Measurements from ENCODE around the gene WDR20.

The WDR20 gene

DNA sequence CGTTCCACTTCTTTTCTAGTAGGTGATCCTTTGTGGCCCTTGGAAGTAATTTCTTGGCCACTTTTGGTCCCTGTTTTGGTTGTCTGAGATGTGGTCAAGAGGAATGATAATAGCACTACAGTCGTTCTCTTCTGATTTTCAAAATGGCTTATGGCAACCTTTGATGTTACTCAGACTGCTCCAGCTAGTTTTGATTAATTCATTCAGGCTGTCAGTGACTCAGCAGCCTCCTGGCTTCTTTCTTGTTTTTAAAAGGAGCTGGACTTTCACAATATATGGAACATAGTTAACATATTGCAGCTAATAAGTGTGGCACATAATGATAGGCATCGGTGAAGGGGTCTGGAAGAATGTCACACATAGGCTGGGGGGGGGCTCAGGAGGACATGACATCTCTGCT lies 47.3 kb downstream of the WDR20 start:
- no peak overlapping the region for H3K4me3 Mint-ChIP-seq
- no peaks in the 10 kb centered on the region for H3K9me3 Mint-ChIP-seq
- H3K36me3 Mint-ChIP-seq (ENCODE audit: low read depth), result no peaks in the 10 kb centered on the region
- H3K4me1 Mint-ChIP-seq (ENCODE audit: low read depth), result peaks cover 47% of the 10 kb centered on the region
- H3K27ac Mint-ChIP-seq, result no peak overlapping the region
- no peaks in the 10 kb centered on the region for H3K27me3 Mint-ChIP-seq
- intact Hi-C loops (cut with micrococcal nuclease), result no loop called here

DNA sequence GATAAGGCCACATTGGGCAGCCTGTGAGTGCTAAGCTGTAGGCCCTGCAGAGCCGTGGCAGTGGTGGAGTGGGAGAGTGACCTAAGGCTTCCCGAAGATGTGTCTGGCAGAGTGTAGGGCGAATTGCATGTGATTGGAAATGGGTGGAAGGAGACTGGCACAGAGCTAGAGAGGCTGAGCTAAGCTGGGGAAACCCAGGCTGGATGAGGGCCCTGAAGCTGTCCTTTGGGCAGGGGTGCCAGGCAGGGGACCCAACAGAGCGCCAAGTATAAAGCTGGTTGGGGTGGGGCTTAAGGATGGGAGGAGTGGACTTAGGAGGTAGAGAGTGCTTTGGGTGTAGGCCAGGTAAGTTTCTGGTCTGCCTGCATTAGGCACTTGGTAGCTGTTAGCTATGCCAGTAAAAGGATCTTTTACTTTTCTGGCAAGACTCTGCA lies 47.9 kb downstream of the WDR20 start:
- H3K27me3 Mint-ChIP-seq, result no peaks in the 10 kb centered on the region
- H3K36me3 Mint-ChIP-seq (ENCODE audit: low read depth), result no peaks in the 10 kb centered on the region
- H3K4me1 Mint-ChIP-seq (ENCODE audit: low read depth), result peaks cover 47% of the 10 kb centered on the region
- no peaks in the 10 kb centered on the region for H3K9me3 Mint-ChIP-seq
- H3K27ac Mint-ChIP-seq, result no peak overlapping the region
- intact Hi-C loops (cut with micrococcal nuclease), result no loop called here
- H3K4me3 Mint-ChIP-seq, result no peak overlapping the region

DNA sequence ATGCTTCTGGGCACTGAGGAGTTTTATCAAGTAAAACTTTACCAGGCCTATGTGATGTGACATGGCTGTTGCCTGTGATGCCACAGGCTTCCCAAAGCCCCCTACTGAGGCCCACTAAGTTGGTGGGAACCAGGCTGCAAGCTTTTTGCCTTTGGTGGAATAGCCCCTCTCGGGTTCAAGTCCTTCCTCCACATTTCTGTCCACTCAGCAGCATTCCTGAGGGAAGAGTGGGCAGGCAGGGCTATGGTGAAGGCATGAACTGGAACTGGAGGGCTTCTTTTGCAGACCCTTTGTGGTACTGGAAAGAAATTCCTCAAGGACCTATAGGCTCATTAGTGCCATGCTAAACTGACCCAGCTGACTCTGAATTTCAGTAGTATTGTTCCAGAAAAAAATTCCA lies 48.5 kb downstream of the WDR20 start:
- no peaks in the 10 kb centered on the region for H3K36me3 Mint-ChIP-seq (ENCODE audit: low read depth)
- H3K9me3 Mint-ChIP-seq, result no peaks in the 10 kb centered on the region
- H3K4me3 Mint-ChIP-seq, result no peak overlapping the region
- intact Hi-C loops (cut with micrococcal nuclease), result no loop called here
- no peaks in the 10 kb centered on the region for H3K27me3 Mint-ChIP-seq
- H3K27ac Mint-ChIP-seq, result no peak overlapping the region
- peaks cover 50% of the 10 kb centered on the region for H3K4me1 Mint-ChIP-seq (ENCODE audit: low read depth)

DNA sequence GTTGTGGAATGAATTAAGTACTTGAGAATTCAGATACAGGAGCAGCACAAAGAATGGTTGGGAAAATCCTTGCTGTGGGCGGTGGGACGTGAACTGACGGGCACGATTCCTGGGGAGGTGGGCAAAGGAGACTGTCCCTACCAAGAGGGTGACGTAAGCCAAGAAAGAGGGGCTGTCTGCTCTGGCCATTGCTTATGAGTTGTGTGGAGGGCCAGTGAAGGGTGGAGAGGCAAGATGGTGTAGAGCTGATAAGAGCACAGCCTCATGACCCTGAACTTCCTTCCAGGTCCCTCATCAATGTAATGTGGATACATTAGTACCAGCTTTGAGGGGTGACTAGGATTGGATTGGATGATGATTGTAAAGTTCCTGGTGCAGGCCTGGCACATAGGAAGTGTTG lies 50.2 kb downstream of the WDR20 start:
- peaks cover 46% of the 10 kb centered on the region for H3K4me1 Mint-ChIP-seq (ENCODE audit: low read depth)
- no peaks in the 10 kb centered on the region for H3K27me3 Mint-ChIP-seq
- H3K36me3 Mint-ChIP-seq (ENCODE audit: low read depth), result no peaks in the 10 kb centered on the region
- no peaks in the 10 kb centered on the region for H3K9me3 Mint-ChIP-seq
- intact Hi-C loops (cut with micrococcal nuclease), result no loop called here
- H3K4me3 Mint-ChIP-seq, result no peak overlapping the region
- peak overlapping the region; percentile 57 for H3K27ac Mint-ChIP-seq

DNA sequence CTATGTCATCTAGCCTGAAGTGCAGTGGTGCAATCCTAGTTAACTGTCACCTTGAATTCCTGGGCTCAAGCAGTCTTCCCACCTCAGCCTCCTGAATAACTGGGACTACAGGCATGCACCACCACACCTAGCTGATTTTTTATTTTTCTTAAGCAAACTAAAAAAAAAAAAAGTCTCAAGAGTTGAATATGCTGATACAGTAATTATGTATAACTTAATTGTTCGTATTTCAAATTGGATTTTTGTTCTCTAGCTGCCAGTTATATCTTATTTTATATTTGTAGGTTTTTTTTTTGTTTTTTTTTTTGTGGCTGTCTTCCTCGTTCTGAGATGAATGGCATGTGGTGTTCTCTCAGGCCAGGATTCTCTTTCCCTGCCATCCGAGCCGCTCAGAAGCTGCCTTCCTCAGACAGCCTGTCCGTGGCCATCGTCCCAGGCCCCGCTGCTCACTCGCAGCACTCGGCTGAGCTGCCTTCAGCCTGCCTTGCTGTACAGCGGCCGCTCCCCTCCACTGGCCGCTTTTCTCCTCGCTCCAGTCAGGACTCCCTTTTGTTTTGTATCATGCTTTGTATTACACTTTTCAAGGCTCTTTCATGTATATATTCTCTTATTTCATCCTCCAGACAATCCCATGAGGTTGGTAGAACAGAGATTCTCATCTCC lies 53.3 kb downstream of the WDR20 start:
- Mint-ChIP-seq H3K27me3 (no peaks in the 10 kb centered on the region), H3K4me3 (no peak overlapping the region), H3K4me1 (ENCODE audit: low read depth) (peaks cover 33% of the 10 kb centered on the region), H3K36me3 (ENCODE audit: low read depth) (peaks cover 25% of the 10 kb centered on the region), H3K27ac (no peak overlapping the region), H3K9me3 (no peaks in the 10 kb centered on the region)
- intact Hi-C loops (cut with micrococcal nuclease), result no loop called here

DNA sequence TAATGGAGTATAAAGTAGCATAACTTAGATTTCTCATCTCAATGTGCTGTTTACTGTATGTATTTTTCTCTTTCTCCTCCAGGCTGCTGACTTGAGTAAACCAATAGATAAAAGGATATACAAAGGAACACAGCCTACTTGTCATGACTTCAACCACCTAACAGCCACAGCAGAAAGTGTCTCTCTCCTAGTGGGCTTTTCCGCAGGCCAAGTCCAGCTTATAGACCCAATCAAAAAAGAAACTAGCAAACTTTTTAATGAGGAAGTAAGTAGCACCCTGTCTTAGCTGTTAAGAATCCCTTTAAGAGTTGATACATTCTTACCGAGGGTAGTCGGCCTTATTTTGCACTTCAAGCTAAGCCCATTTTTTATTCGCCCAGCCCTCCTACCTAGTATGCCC lies 55.2 kb downstream of the WDR20 start:
- intact Hi-C loops (cut with micrococcal nuclease), result no loop called here
- H3K4me1 Mint-ChIP-seq (ENCODE audit: low read depth), result peaks cover 30% of the 10 kb centered on the region
- H3K9me3 Mint-ChIP-seq, result no peaks in the 10 kb centered on the region
- H3K4me3 Mint-ChIP-seq, result no peak overlapping the region
- H3K36me3 Mint-ChIP-seq (ENCODE audit: low read depth), result peaks cover 44% of the 10 kb centered on the region
- H3K27ac Mint-ChIP-seq, result no peak overlapping the region
- H3K27me3 Mint-ChIP-seq, result no peaks in the 10 kb centered on the region

DNA sequence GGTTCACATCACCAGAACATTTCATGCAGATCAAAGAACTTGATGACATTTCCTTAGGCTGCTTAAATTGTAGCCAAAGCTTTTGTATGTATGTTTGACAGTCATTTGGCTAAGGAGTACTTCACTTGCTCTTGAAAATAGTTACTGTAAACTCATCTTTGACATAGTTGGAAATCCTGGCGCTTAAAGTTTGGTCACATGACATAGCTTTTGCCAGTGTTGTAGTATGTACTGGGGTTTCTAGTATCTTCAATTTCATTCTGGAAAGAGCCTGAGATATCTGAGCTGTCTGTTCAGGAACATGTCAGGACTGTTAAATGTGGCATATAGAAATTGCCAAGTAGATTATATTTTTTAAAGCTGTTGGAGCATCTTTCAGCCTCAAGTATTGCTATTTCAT lies 55.7 kb downstream of the WDR20 start:
- Mint-ChIP-seq H3K36me3 (ENCODE audit: low read depth) (peaks cover 50% of the 10 kb centered on the region), H3K9me3 (no peaks in the 10 kb centered on the region), H3K27me3 (no peaks in the 10 kb centered on the region), H3K27ac (no peak overlapping the region), H3K4me1 (ENCODE audit: low read depth) (peaks cover 25% of the 10 kb centered on the region), H3K4me3 (no peak overlapping the region)
- intact Hi-C loops (cut with micrococcal nuclease), result no loop called here

DNA sequence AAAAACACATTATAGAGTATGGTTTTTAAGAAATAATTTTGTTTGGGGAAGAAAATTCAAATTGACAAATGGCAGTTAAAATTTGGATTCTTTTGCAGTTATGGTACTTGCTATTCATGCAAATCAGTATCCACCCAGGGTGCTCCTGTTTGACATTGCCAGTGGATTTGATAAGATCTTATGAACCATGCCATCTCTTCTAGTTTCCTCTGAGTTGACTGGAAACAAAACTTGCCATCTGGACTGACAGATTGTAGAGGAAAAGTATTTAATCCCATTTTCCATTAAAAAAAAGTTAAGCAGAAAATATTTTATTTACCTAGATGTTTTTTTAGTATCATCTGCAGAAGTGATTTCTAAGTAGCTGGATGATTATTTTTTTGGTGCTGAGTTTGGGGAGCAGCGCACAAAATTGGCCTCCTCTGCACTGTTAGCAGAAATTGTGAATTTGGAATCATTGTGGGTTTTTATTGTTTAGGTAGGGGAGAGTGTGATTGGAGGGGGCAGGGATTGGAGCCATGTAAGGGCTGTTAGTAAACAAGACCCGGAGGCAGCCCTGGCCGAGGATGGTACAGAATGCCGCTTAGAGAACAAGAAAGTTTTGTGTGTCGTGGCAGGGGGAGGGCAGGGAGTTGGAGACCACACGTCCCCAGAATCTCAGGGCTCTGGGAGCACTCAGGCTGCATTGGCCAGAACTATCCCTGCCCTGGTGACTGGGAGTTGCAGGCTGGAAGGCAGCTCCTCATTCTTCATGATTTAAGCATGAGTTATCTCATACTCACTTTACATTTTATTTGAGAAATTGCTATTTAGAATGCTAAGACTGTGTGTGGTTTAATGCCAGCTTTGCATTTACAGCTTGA lies 56.6 kb downstream of the WDR20 start:
- intact Hi-C loops (cut with micrococcal nuclease), result no loop called here
- H3K36me3 Mint-ChIP-seq (ENCODE audit: low read depth), result peaks cover 58% of the 10 kb centered on the region
- no peaks in the 10 kb centered on the region for H3K27me3 Mint-ChIP-seq
- peaks cover 16% of the 10 kb centered on the region for H3K4me1 Mint-ChIP-seq (ENCODE audit: low read depth)
- no peaks in the 10 kb centered on the region for H3K9me3 Mint-ChIP-seq
- H3K4me3 Mint-ChIP-seq, result no peak overlapping the region
- H3K27ac Mint-ChIP-seq, result no peak overlapping the region

DNA sequence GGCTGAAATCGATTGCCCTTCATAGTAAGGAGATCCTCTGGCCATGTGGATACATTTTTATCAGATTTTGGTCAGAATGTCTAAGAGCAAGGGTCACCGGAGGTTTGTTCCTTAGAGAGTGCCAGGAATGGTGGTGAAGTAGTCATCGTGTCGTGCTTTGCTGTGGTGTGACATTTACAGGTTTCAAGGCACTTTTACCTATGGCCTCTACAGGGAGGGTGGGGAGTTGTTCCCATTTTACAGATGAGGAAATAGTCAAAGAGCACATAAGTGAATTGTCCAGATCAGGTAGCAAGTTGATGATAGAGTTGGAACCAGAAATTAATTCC lies 57.2 kb downstream of the WDR20 start:
- H3K27me3 Mint-ChIP-seq, result no peaks in the 10 kb centered on the region
- intact Hi-C loops (cut with micrococcal nuclease), result no loop called here
- H3K36me3 Mint-ChIP-seq (ENCODE audit: low read depth), result peaks cover 64% of the 10 kb centered on the region
- H3K27ac Mint-ChIP-seq, result no peak overlapping the region
- H3K9me3 Mint-ChIP-seq, result no peaks in the 10 kb centered on the region
- peaks cover 15% of the 10 kb centered on the region for H3K4me1 Mint-ChIP-seq (ENCODE audit: low read depth)
- H3K4me3 Mint-ChIP-seq, result no peak overlapping the region

DNA sequence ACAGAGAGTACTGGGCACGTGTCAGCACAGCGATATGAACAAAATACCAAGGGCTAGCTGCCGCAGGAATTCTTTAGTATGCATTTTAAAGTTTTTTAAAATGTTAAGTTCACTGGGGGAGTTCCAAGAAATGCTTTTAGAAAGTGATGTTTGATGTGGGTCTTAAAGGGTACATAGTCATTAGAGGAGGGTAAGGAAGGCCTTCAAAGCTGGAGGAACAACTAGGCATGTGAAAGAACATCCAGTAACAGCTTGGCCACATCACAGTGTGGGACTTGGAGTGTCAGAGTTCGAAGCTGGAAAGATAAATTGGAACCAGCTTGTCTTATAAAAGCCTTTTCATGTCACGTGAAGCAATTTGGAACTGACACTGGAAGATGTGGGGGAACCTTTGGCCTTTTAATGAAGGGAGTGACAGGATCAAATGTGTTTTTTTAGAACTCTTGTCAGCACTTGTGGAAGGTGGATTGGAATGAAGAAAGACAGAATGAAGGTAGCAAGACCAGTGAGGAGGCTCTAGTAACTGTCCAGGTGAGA lies 57.7 kb downstream of the WDR20 start:
- Mint-ChIP-seq H3K4me1 (ENCODE audit: low read depth) (peaks cover 19% of the 10 kb centered on the region), H3K27ac (no peak overlapping the region), H3K36me3 (ENCODE audit: low read depth) (peaks cover 69% of the 10 kb centered on the region), H3K27me3 (no peaks in the 10 kb centered on the region), H3K4me3 (no peak overlapping the region), H3K9me3 (no peaks in the 10 kb centered on the region)
- intact Hi-C loops (cut with micrococcal nuclease), result no loop called here

DNA sequence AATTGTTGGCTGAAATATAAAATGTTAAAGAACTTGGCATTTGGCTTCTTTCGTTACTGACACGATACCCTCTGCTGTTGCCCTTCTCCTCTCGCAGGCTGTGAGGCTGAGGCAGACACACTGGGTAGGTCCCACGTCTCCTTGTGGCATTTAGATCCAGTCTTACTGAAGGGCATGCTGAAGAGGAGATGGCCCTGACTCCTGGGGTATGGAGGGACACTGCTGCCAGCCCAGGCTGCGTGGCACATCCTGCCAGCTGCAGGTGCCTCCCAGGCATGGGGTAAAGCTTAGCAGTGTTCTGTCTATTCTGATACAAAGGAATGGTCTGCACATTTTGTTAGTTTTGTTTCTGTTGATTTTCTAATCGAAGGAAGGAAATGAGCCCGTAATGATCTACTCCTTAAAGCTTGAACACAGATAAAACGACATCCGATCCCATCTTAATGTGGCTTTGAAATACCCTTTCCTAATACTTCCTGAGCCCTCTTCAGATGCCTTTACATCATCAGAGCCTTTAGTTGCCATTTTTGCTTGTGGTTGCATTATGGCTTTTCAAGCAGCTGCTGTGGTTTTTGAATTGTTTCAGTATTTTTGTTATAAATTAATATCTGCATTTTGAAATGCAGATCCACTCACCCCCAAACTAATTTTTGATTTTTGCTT lies 61.1 kb downstream of the WDR20 start:
- no peaks in the 10 kb centered on the region for H3K27me3 Mint-ChIP-seq
- H3K4me1 Mint-ChIP-seq (ENCODE audit: low read depth), result peaks cover 6% of the 10 kb centered on the region
- H3K27ac Mint-ChIP-seq, result no peak overlapping the region
- no peaks in the 10 kb centered on the region for H3K9me3 Mint-ChIP-seq
- H3K4me3 Mint-ChIP-seq, result no peak overlapping the region
- H3K36me3 Mint-ChIP-seq (ENCODE audit: low read depth), result peaks cover 92% of the 10 kb centered on the region
- intact Hi-C loops (cut with micrococcal nuclease), result no loop called here

DNA sequence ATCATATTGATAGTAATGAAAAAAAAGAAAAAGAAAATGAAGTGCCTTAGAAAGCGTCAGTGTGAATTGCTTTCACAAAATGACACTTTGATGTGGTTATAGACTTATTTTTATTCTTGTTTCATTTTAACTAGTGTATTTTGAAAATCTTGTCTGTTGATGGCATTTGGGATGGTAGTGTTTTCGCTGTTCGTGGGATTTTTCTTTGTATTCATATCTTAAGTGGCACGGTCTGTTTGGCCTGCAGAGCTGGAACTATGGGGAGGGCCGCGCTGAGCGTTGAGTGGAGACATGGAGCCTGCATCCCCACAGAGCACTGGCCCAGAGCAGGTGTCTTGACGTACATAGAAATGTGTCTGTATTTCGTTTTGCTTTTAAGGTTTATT lies 61.6 kb downstream of the WDR20 start:
- Mint-ChIP-seq H3K9me3 (no peaks in the 10 kb centered on the region), H3K36me3 (ENCODE audit: low read depth) (peaks cover 92% of the 10 kb centered on the region), H3K27ac (no peak overlapping the region), H3K4me1 (ENCODE audit: low read depth) (peaks cover 6% of the 10 kb centered on the region), H3K27me3 (no peaks in the 10 kb centered on the region), H3K4me3 (no peak overlapping the region)
- intact Hi-C loops (cut with micrococcal nuclease), result no loop called here

DNA sequence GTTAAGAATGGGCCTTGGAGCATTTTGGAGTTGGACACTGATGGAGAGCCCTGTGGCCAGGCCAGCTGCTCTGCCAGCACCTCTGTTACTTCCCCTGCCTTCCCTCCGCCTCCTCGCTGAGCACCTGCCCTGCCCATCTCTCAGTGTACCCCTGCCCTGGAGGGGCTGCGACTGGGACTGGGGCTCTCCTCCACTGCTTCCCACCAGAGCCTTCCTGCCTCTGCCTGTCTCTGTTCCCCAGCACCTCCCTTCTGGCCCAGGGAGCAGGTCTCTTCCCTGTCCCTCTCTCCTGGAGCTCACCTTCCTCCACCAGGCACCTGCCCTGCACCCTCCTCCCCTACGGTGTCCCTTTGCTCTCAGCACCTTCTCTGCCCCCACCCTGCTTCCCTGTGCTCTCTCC lies 62.1 kb downstream of the WDR20 start:
- H3K9me3 Mint-ChIP-seq, result no peaks in the 10 kb centered on the region
- peaks cover 92% of the 10 kb centered on the region for H3K36me3 Mint-ChIP-seq (ENCODE audit: low read depth)
- H3K27ac Mint-ChIP-seq, result no peak overlapping the region
- no peaks in the 10 kb centered on the region for H3K27me3 Mint-ChIP-seq
- intact Hi-C loops (cut with micrococcal nuclease), result no loop called here
- H3K4me3 Mint-ChIP-seq, result no peak overlapping the region
- peaks cover 6% of the 10 kb centered on the region for H3K4me1 Mint-ChIP-seq (ENCODE audit: low read depth)

DNA sequence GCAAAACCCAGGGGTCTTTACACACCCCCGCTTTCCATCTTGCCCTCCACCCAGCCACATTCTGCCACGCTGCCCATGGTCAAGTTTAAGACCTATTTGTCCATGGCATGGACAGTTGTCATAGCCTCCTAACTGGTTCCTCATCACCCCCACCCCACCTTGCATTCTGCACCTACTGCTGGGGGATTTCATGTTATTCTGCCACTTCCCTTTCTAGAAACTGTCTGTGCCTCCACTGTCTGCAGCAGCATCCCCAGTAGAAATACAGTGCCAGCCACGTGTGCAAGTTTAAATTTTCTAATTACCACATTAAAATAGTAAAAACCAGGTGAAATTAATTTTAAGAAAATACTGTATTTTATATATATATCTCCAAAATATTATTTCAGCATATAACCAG lies 63.2 kb downstream of the WDR20 start:
- Mint-ChIP-seq H3K36me3 (ENCODE audit: low read depth) (peaks cover 92% of the 10 kb centered on the region), H3K4me1 (ENCODE audit: low read depth) (peaks cover 6% of the 10 kb centered on the region), H3K27ac (no peak overlapping the region), H3K9me3 (no peaks in the 10 kb centered on the region), H3K27me3 (no peaks in the 10 kb centered on the region), H3K4me3 (no peak overlapping the region)
- intact Hi-C loops (cut with micrococcal nuclease), result no loop called here

Data from dendritic cell treated with granulocyte-macrophage colony-stimulating factor and Interleukin-4, amounts not matched to agents 40 ng/mL and 50 ng/mL, for 4 days (primary cell).